ENCODE results near the gene LPP. TPM values are rescaled to one million over a fixed set of nuclear protein-coding genes. Genes with fewer than 3 reads are reported as not detected.

LPP gene
- total and polyA plus RNA-seq, 9 of the 15 experiments (the other 6 are each of a cell fraction or from before 2014, with no cell fraction given): 0.07 to 0.18 TPM; not detected in 7

DNA sequence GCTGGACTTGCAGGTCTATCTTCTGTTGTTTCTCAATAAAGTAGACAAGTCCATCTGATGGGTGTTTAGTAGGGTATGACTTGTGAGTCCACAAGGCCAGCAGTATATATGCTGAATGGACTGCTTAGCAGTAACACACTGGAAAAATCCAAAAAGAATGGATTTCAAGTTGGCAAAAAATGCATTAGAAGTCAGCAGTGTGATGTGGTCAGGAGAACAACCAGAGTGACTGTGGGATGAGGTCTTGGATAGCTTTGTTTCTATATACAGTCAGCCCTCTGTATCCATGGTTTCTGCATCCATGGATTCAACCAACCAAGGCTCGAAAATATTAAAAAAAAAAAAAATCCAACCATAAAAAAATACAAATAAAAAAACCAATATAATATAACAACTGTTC, 55.8 kb downstream of the LPP start (continued):
- TF ChIP-seq, protein P1, sequence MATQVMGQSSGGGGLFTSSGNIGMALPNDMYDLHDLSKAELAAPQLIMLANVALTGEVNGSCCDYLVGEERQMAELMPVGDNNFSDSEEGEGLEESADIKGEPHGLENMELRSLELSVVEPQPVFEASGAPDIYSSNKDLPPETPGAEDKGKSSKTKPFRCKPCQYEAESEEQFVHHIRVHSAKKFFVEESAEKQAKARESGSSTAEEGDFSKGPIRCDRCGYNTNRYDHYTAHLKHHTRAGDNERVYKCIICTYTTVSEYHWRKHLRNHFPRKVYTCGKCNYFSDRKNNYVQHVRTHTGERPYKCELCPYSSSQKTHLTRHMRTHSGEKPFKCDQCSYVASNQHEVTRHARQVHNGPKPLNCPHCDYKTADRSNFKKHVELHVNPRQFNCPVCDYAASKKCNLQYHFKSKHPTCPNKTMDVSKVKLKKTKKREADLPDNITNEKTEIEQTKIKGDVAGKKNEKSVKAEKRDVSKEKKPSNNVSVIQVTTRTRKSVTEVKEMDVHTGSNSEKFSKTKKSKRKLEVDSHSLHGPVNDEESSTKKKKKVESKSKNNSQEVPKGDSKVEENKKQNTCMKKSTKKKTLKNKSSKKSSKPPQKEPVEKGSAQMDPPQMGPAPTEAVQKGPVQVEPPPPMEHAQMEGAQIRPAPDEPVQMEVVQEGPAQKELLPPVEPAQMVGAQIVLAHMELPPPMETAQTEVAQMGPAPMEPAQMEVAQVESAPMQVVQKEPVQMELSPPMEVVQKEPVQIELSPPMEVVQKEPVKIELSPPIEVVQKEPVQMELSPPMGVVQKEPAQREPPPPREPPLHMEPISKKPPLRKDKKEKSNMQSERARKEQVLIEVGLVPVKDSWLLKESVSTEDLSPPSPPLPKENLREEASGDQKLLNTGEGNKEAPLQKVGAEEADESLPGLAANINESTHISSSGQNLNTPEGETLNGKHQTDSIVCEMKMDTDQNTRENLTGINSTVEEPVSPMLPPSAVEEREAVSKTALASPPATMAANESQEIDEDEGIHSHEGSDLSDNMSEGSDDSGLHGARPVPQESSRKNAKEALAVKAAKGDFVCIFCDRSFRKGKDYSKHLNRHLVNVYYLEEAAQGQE (IDR thresholded peaks at IDR 0.05; ENCODE audit: borderline replicate concordance): no peak
- TF ChIP-seq, protein P1 (CRISPR knock-in tag; IDR thresholded peaks at IDR 0.05; ENCODE audit: low read depth): no peak
- TF ChIP-seq SIX5 (IDR thresholded peaks at IDR 0.05; ENCODE audit: borderline replicate concordance in 1 of 2, insufficient read depth in 1 of 2, low read depth in 1 of 2, low read length in 2 of 2) (no peak), WHSC1 (IDR thresholded peaks at IDR 0.05; ENCODE audit: low read length) (no peak)

Data from K562 (cell line).